Measurements from ENCODE around the gene PAK2. TPM values are rescaled to one million over a fixed set of nuclear protein-coding genes. Genes with fewer than 3 reads are reported as not detected.

Gene PAK2
- total RNA-seq, 1 donor from 2014 or later: 96.4 TPM

DNA sequence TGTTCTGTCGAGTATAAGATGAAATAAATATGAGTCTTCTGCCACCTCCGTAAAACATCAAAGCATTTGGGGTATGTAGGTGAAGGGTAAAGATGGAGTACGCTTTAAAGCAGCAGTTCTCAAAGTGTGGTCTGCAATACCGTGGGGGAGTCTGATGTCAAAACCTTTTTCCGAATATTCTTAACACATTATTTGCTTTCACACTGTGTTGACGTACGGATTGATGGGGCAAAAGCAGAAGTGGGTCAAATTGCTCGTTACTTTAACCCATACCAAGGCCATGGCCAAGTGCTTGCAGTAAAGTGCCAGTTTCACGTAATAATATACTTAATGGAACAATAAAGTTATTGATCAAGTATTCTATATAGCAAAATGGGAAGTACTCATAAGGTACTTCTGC is 36.3 kb downstream of the PAK2 start:
- H3K36me3 Mint-ChIP-seq (ENCODE audit: low read depth): peaks cover 31% of the 10 kb centered on the region
- H3K4me1 Mint-ChIP-seq: peaks cover 47% of the 10 kb centered on the region
- H3K4me3 Mint-ChIP-seq: no peak overlapping the region
- H3K27ac Mint-ChIP-seq (ENCODE audit: unreplicated experiment): no peak overlapping the region
- no peak for DNase-seq (ENCODE audit: low read depth, low spot score)
- peaks cover 8% of the 10 kb centered on the region for H3K9me3 Mint-ChIP-seq
- H3K27me3 Mint-ChIP-seq (ENCODE audit: low read depth): no peaks in the 10 kb centered on the region
- TF ChIP-seq, protein P1, sequence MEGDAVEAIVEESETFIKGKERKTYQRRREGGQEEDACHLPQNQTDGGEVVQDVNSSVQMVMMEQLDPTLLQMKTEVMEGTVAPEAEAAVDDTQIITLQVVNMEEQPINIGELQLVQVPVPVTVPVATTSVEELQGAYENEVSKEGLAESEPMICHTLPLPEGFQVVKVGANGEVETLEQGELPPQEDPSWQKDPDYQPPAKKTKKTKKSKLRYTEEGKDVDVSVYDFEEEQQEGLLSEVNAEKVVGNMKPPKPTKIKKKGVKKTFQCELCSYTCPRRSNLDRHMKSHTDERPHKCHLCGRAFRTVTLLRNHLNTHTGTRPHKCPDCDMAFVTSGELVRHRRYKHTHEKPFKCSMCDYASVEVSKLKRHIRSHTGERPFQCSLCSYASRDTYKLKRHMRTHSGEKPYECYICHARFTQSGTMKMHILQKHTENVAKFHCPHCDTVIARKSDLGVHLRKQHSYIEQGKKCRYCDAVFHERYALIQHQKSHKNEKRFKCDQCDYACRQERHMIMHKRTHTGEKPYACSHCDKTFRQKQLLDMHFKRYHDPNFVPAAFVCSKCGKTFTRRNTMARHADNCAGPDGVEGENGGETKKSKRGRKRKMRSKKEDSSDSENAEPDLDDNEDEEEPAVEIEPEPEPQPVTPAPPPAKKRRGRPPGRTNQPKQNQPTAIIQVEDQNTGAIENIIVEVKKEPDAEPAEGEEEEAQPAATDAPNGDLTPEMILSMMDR (conservative IDR thresholded peaks at IDR 0.05): no peak

DNA sequence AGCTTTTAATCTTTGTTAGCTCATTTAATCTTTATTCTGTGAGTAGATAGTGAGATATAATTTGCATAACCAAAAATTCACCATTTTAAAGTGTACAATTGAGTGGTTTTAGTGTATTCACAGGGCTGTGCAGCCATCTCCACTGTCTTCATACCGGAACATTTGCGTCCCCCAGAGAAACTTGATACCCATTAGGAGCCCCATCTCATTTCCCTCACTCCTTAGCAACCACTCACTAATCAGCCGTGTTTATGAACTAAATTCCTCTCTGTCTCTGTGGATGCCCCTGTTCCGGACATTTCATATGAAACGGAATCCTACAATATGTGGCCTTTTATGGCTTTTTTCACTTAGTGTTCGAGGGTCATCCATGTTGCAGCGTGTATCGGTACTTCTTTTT is 38.2 kb downstream of the PAK2 start:
- Mint-ChIP-seq H3K27ac (ENCODE audit: unreplicated experiment) (no peak overlapping the region), H3K4me1 (peaks cover 36% of the 10 kb centered on the region), H3K9me3 (peaks cover 5% of the 10 kb centered on the region), H3K27me3 (ENCODE audit: low read depth) (no peaks in the 10 kb centered on the region), H3K4me3 (no peak overlapping the region), H3K36me3 (ENCODE audit: low read depth) (peaks cover 34% of the 10 kb centered on the region)
- no peak for DNase-seq (ENCODE audit: low read depth, low spot score)
- TF ChIP-seq, protein P1 (conservative IDR thresholded peaks at IDR 0.05): no peak

DNA sequence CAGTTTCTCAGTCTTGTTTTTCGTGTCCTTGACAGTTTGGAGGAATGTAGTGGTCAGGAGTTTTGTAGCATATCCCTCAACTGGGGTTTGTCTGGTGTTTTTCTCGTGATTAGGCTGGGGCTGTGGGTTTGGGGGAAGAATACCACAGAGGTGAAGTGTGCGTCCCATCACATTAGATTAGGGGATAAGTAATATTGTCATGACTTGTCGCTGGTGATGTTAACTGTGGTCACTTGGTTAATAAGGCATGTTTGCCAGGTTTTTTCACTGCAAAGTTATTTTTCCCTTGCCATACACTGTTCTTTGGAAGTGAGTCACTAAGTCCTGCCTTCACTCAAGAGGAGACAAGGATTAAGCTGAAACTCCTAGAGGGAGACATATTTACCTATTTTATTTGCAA is 39.1 kb downstream of the PAK2 start:
- no peak overlapping the region for H3K27ac Mint-ChIP-seq (ENCODE audit: unreplicated experiment)
- peaks cover 26% of the 10 kb centered on the region for H3K4me1 Mint-ChIP-seq
- DNase-seq (ENCODE audit: low read depth, low spot score): no peak
- TF ChIP-seq, protein P1 (conservative IDR thresholded peaks at IDR 0.05): no peak
- H3K4me3 Mint-ChIP-seq: no peak overlapping the region
- peaks cover 43% of the 10 kb centered on the region for H3K36me3 Mint-ChIP-seq (ENCODE audit: low read depth)
- H3K27me3 Mint-ChIP-seq (ENCODE audit: low read depth): no peaks in the 10 kb centered on the region
- peaks cover 5% of the 10 kb centered on the region for H3K9me3 Mint-ChIP-seq

DNA sequence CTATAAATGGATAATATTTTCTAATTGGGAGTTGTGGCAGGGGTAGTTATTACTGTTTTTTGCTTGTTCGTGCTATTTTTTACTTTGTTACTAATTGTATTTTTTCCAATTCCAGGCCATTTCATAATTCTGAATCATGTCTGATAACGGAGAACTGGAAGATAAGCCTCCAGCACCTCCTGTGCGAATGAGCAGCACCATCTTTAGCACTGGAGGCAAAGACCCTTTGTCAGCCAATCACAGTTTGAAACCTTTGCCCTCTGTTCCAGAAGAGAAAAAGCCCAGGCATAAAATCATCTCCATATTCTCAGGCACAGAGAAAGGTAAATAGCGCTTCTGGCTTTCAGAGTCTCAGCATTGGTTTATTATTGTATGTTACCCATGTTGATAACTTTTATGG is 42.9 kb downstream of the PAK2 start:
- Mint-ChIP-seq H3K36me3 (ENCODE audit: low read depth) (peaks cover 55% of the 10 kb centered on the region), H3K4me1 (peaks cover 12% of the 10 kb centered on the region), H3K27me3 (ENCODE audit: low read depth) (no peaks in the 10 kb centered on the region), H3K27ac (ENCODE audit: unreplicated experiment) (peak overlapping the region; percentile 20), H3K4me3 (no peak overlapping the region), H3K9me3 (peaks cover 5% of the 10 kb centered on the region)
- no peak for DNase-seq (ENCODE audit: low read depth, low spot score)
- TF ChIP-seq, protein P1 (conservative IDR thresholded peaks at IDR 0.05): no peak

DNA sequence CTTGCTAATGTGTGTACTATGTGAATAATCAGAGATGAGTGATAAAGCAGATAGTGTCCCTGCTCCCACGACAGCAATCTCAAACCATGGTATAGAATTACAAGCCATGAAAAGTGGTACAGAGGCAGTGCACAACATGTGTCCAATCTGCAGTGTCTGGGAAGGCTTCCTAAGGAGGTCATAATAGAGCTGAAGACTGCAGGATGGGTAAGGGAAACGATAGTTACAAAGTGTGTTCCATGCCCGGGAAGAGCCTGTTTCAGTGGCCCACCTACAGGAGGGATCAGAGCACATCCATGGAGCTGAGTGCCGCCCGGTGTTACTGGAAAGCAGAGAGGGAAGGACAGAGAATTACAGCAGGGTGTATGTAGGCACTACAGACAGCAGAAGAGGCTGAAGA is 48.9 kb downstream of the PAK2 start:
- Mint-ChIP-seq H3K27me3 (ENCODE audit: low read depth) (no peaks in the 10 kb centered on the region), H3K36me3 (ENCODE audit: low read depth) (peaks cover 51% of the 10 kb centered on the region), H3K4me3 (no peak overlapping the region), H3K27ac (ENCODE audit: unreplicated experiment) (peak overlapping the region; percentile 0), H3K9me3 (peaks cover 7% of the 10 kb centered on the region), H3K4me1 (peaks cover 11% of the 10 kb centered on the region)
- TF ChIP-seq, protein P1 (conservative IDR thresholded peaks at IDR 0.05): no peak
- DNase-seq (ENCODE audit: low read depth, low spot score): no peak

DNA sequence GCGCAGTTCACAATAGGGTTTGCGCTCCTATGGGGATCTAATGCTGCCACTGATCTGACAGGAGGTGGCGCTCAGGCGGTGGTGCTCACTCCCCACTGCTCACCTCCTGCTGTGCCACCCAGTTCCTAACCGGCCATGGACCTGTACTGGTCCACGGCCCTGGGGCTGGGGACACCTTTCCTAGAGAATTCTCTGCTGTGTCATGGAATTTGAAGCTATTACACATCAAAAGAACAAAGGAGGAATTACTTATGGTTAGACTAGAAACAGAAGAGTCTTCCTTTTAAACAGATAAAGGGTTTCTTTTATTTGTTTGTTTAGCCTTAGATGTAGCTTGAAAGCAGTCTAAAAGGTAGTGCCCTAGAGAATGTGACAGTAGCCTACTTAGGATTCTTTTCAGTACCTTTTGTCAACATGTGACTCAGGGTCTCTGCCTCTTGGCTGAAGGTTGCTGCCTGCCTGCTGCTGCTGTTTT is 50.3 kb downstream of the PAK2 start:
- Mint-ChIP-seq H3K9me3 (peaks cover 10% of the 10 kb centered on the region), H3K4me3 (no peak overlapping the region), H3K36me3 (ENCODE audit: low read depth) (peaks cover 52% of the 10 kb centered on the region), H3K27me3 (ENCODE audit: low read depth) (no peaks in the 10 kb centered on the region), H3K4me1 (peaks cover 11% of the 10 kb centered on the region), H3K27ac (ENCODE audit: unreplicated experiment) (no peak overlapping the region)
- DNase-seq (ENCODE audit: low read depth, low spot score): no peak
- TF ChIP-seq, protein P1 (conservative IDR thresholded peaks at IDR 0.05): no peak
